ENCODE data around the gene ZKSCAN7.

The ZKSCAN7 gene

DNA sequence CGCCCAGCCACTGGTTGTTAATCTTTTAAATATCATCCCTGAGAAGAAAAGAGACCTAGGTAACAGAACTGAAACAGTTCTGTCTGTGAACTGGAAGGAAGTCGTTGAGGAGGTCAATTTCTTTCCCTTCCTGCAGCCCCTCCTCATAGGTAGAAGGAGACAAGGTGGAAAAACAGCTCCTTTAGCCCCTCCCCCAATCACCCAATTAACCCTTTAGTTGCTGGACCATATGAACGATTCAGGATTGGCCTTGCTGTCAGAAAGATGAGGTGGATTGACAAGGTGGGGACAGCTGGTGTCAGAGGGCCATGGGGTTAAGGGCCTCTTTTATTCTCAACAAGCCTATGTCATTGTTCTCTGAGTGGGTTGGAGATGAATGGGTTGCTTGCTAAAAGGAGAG is 41.5 kb upstream of the ZKSCAN7 start:
- H3K79me2 ChIP-seq (ENCODE audit: insufficient read depth, low read length): peaks cover 18% of the 10 kb centered on the region
- H4K20me1 ChIP-seq (ENCODE audit: low read depth, low read length): no peaks in the 10 kb centered on the region
- no peaks in the 10 kb centered on the region for H3K9me3 ChIP-seq (ENCODE audit: insufficient read depth, low read length)
- H3K4me2 ChIP-seq (ENCODE audit: low read depth, low read length, poor library complexity, severe bottlenecking): no peak overlapping the region
- H3K27me3 ChIP-seq (ENCODE audit: low read length): no peaks in the 10 kb centered on the region
- no peak overlapping the region for H3K9ac ChIP-seq (ENCODE audit: low read length)
- H3K9me2 ChIP-seq (replicated peaks; ENCODE audit: insufficient read depth, low read length): no peaks in the 10 kb centered on the region
- H2AFZ ChIP-seq (ENCODE audit: low read depth, low read length, severe bottlenecking): no peak overlapping the region
- H3K36me3 ChIP-seq (ENCODE audit: low read length): no peaks in the 10 kb centered on the region
- H3F3A ChIP-seq (ENCODE audit: insufficient read depth): no peaks in the 10 kb centered on the region; the same call in 1 of the 2 replicates
- H3K4me3 ChIP-seq (ENCODE audit: insufficient read depth, low read length, poor library complexity, severe bottlenecking): no peak overlapping the region
- no peak for TF ChIP-seq EZH2phosphoT487 (conservative IDR thresholded peaks at IDR 0.05; ENCODE audit: low read length)
- TF ChIP-seq, protein P1, sequence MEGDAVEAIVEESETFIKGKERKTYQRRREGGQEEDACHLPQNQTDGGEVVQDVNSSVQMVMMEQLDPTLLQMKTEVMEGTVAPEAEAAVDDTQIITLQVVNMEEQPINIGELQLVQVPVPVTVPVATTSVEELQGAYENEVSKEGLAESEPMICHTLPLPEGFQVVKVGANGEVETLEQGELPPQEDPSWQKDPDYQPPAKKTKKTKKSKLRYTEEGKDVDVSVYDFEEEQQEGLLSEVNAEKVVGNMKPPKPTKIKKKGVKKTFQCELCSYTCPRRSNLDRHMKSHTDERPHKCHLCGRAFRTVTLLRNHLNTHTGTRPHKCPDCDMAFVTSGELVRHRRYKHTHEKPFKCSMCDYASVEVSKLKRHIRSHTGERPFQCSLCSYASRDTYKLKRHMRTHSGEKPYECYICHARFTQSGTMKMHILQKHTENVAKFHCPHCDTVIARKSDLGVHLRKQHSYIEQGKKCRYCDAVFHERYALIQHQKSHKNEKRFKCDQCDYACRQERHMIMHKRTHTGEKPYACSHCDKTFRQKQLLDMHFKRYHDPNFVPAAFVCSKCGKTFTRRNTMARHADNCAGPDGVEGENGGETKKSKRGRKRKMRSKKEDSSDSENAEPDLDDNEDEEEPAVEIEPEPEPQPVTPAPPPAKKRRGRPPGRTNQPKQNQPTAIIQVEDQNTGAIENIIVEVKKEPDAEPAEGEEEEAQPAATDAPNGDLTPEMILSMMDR (IDR thresholded peaks at IDR 0.05; ENCODE audit: insufficient read depth, low read length, poor library complexity, severe bottlenecking): no peak
- no peak overlapping the region for H3K27ac ChIP-seq (ENCODE audit: low read depth, low read length)

DNA sequence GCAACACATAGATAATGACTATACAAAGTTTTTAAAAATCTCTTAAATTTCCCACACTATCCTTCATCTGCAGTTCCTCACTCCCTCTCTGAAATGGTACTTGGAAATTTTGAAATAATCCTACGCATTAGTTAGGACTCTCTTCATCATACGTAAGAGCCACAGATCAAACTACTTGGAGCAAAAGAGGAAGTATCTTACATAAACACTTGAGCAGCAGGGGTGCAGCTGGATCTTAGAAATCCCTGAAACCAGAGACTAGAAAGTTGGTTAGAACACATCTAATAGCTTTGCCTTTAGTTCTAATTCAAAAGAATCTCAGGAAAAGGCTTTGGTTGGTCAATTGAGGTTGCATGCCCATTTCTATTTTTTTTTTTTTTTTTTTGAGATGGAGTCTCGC is 38.8 kb upstream of the ZKSCAN7 start:
- Histone ChIP-seq H3F3A (ENCODE audit: insufficient read depth) (no peaks in the 10 kb centered on the region), H3K9ac (ENCODE audit: low read length) (no peak overlapping the region), H3K36me3 (ENCODE audit: low read length) (no peaks in the 10 kb centered on the region), H3K79me2 (ENCODE audit: insufficient read depth, low read length) (no peaks in the 10 kb centered on the region), H2AFZ (ENCODE audit: low read depth, low read length, severe bottlenecking) (no peak overlapping the region), H3K4me2 (ENCODE audit: low read depth, low read length, poor library complexity, severe bottlenecking) (no peak overlapping the region), H3K9me2 (replicated peaks; ENCODE audit: insufficient read depth, low read length) (no peaks in the 10 kb centered on the region), H3K27ac (ENCODE audit: low read depth, low read length) (no peak overlapping the region), H3K27me3 (ENCODE audit: low read length) (no peaks in the 10 kb centered on the region), H3K9me3 (ENCODE audit: insufficient read depth, low read length) (no peaks in the 10 kb centered on the region), H4K20me1 (ENCODE audit: low read depth, low read length) (no peaks in the 10 kb centered on the region), H3K4me3 (ENCODE audit: insufficient read depth, low read length, poor library complexity, severe bottlenecking) (no peak overlapping the region)
- TF ChIP-seq, protein P1 (IDR thresholded peaks at IDR 0.05; ENCODE audit: insufficient read depth, low read length, poor library complexity, severe bottlenecking): no peak
- no peak for TF ChIP-seq EZH2phosphoT487 (conservative IDR thresholded peaks at IDR 0.05; ENCODE audit: low read length)

DNA sequence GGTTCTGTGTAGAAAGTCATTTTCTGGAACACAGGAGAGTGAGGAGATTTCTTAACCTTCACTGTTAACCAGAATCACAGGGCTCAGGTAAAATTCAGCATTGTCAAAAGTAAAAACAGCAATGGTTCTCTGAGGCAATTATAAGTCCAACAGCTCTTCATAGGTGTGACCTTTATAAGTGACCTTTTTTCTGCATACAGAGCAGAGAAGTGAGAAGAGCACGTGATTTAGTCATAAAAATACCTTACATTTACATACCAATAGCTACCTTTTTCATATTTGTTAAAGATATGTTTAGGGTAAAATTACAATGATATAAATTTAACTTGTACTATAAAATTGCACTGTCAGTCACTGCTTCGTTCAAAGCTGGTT is 36.2 kb upstream of the ZKSCAN7 start:
- H3K4me2 ChIP-seq (ENCODE audit: low read depth, low read length, poor library complexity, severe bottlenecking): no peak overlapping the region
- H3K36me3 ChIP-seq (ENCODE audit: low read length): no peaks in the 10 kb centered on the region
- no peak for TF ChIP-seq EZH2phosphoT487 (conservative IDR thresholded peaks at IDR 0.05; ENCODE audit: low read length)
- TF ChIP-seq, protein P1 (IDR thresholded peaks at IDR 0.05; ENCODE audit: insufficient read depth, low read length, poor library complexity, severe bottlenecking): no peak

More for the DNA sequence above, 36.2 kb upstream of the ZKSCAN7 start:
- Histone ChIP-seq H3K9me2 (replicated peaks; ENCODE audit: insufficient read depth, low read length) (no peaks in the 10 kb centered on the region), H3F3A (ENCODE audit: insufficient read depth) (no peaks in the 10 kb centered on the region), H3K9me3 (ENCODE audit: insufficient read depth, low read length) (no peaks in the 10 kb centered on the region), H3K27ac (ENCODE audit: low read depth, low read length) (no peak overlapping the region), H3K4me3 (ENCODE audit: insufficient read depth, low read length, poor library complexity, severe bottlenecking) (no peak overlapping the region), H3K9ac (ENCODE audit: low read length) (no peak overlapping the region), H3K79me2 (ENCODE audit: insufficient read depth, low read length) (no peaks in the 10 kb centered on the region), H2AFZ (ENCODE audit: low read depth, low read length, severe bottlenecking) (no peak overlapping the region), H4K20me1 (ENCODE audit: low read depth, low read length) (no peaks in the 10 kb centered on the region), H3K27me3 (ENCODE audit: low read length) (no peaks in the 10 kb centered on the region)
